ENCODE data around the gene SMAD3.

DNA sequence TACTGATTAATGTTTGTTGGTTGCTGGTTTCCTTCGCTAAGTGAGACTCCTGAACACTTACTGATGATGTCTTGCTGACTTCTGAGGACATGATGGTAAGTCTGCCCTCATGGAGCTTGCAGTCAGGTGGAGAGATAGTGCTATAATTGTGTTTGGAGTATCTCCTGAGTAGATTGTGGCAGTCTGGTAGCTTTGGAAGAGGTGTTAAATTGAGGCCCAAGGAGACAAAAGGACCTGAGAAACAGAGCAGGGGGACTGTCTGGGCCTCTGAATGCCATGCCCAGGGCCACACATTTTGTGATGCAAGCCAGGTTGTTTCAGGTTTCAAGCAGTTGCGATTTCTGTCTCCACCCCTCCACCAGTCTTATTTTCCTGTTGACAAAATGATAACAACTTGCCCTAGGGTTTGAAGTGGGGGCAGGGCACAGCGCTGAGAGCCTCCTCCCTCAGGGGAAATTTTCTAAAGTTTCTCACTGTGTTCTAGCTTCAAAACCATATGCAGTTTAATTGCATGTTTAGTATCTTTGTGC is 16.7 kb downstream of the SMAD3 start:
- TF ChIP-seq REST (IDR thresholded peaks at IDR 0.05) (no peak), CTCF (IDR thresholded peaks at IDR 0.05; ENCODE audit: low read depth, low read length, missing input control) (no peak), RAD21 (IDR thresholded peaks at IDR 0.05) (peak; percentile 36 to 45), TAF1 (conservative IDR thresholded peaks at IDR 0.05) (no peak), ATF3 (IDR thresholded peaks at IDR 0.05) (no peak), JUND (IDR thresholded peaks at IDR 0.05) (peak; percentile 20 to 54), RXRA (IDR thresholded peaks at IDR 0.05) (peak; percentile 65 to 66)
- TF ChIP-seq, protein P1, sequence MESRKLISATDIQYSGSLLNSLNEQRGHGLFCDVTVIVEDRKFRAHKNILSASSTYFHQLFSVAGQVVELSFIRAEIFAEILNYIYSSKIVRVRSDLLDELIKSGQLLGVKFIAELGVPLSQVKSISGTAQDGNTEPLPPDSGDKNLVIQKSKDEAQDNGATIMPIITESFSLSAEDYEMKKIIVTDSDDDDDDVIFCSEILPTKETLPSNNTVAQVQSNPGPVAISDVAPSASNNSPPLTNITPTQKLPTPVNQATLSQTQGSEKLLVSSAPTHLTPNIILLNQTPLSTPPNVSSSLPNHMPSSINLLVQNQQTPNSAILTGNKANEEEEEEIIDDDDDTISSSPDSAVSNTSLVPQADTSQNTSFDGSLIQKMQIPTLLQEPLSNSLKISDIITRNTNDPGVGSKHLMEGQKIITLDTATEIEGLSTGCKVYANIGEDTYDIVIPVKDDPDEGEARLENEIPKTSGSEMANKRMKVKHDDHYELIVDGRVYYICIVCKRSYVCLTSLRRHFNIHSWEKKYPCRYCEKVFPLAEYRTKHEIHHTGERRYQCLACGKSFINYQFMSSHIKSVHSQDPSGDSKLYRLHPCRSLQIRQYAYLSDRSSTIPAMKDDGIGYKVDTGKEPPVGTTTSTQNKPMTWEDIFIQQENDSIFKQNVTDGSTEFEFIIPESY (IDR thresholded peaks at IDR 0.05), result no peak

Measured in liver (tissue), 3 donors.